Activated CD8-positive, alpha-beta memory T cell treated with anti-CD3 and anti-CD28 coated beads for 36 hours (primary cell): ENCODE data around the gene ASB10. TPM values are rescaled to one million over a fixed set of nuclear protein-coding genes. Genes with fewer than 3 reads are reported as not detected.

Experiments
- CTCF ChIA-PET: fragments of 350-600 bp; sonication (Branson Sonifier 250); formaldehyde crosslinking; loops from one replicate; lab custom pipeline; 2021; ENCODE audit warnings: antibody characterized with exemption; lab: Charles Lee
- POLR2A ChIA-PET: fragments of 350-600 bp; sonication (Branson Sonifier 250); formaldehyde crosslinking; loops from one replicate; lab custom pipeline; 2021; ENCODE audit warnings: antibody characterized with exemption; lab: Charles Lee
- total RNA-seq, 2 experiments: library from RNA; stranded (reverse); gene quantifications; one replicate each; pipeline ENCODE4 v1.2.3, GENCODE V29; 2021

ASB10 gene
- total RNA-seq, 2 experiments from 2014 or later = not detected

DNA sequence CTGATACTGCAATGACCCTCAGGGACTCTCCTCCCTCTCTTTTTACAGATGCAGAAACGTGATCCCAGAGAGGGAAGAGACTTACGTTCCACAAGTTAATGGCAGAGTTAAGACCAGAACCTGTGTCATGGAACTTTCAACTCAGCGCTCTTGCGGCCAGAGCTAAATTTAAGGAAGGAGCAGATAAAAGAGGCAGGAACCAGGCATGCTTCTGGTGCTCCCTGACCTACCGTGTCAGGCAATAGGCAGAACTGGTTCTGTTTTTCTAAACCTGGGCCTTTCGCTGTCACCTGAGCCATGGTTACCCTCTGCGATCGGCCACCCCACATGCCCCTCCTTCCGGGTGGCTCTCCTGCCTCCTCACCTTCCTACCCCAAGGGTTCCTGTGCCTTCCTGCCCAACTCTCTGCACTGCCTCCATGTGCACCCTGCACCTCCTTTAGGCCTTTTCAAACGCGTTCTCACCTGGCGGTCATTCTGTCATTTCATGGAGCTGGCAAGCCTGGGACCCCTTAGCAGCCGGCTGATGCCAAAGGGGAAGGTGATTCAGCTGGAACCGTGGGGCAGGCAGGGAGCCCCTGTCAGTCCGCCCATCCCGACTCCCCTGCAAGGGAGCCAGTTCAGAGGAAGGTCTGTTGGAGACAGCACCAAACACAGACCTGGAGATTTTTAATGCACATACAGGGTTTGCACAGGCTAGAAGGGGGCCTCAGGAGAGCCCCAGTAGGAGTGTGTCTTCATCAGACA lies 11.8 kb downstream of the ASB10 start:
- ChIA-PET POLR2A (no interaction called here), CTCF (interaction anchor here (0.6 to 1.2 kb wide), 2 partner anchors 51 to 293 kb away, joined by 3 read pairs; no protein-coding TSS in a partner anchor)

DNA sequence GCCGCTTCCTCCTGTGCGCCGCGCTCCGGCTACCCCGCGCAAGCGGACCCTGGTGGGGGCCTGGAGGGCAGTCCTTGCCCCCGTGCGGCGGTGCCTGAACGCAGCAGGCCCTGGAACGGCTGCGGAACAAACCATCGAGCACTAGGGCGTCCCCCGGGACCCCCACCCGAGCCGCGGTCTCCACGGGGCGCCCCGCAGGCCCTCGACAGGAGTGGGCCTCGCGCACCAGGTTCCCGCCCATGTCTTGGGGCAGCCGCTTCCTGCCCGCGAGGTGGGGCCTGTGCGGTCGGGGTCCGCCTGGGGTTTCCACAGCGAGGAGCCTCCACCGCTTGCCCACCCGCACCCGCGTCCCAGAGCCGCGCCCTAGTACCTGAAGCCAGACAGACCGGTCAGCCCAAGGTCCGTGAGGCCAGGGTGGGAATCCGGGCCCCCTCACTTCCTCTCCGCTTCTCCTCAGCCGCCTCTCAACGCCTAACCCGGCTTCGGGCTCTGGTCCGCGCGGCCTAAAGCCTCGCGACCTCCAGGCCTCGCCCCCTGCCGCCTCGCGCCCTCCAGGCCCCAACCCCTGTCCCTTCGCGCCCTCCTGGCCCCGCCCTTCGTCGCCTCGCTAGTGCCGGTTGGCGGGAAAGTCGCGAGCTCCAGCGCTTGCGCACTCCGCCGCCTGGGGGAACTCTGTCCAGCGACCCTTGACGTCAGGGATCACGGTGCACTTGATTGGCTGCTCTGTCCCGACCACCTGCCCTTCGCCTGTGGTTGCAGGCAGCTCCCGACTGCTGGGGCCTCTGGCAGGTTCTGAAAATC lies 12.6 kb downstream of the ASB10 start:
- POLR2A ChIA-PET = no interaction called here
- CTCF ChIA-PET = interaction anchor here (0.6 to 1.2 kb wide), 2 partner anchors 51 to 293 kb away, joined by 3 read pairs; no protein-coding TSS in a partner anchor

DNA sequence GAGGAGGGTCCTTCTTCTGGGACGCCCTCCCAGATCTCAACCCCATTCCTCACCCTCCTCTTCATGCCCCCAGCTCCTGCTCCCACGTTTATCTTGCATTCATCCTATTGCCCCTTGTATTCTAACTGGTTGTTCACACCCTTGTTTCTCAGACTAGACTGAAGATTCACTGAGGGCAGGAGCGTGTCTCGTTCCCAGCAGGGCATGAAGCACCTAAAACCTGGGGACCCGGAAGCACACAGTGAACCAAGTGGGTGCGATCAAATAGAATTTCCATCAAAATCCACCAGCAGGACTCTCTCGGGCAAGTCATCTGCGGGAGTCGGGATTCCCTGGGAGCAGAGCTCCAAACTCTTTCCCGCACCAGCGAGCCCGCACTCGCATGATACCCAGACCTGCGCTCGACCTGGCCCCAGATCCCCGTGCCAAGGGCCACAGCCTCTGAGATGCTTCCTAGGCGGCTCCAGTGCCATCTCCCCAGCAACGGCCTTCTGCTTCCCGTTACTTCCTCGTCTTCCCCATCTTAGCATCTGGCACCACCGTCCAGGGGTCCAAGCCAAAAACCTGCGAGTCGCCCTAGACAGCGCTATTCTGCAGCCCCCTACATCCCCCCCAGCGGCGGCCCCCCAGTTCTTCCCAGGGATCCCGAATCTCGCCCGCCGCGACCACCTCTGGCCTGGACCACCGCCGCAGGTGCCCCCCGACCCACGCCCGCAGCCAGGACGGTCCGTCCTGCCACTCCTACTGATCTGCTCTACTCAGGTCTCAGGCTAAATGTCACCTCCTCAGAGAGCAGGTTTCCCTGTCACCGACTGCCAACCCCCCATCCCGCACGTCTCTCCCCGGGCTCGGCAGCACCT lies 13.4 kb downstream of the ASB10 start:
- POLR2A ChIA-PET = no interaction called here
- CTCF ChIA-PET = interaction anchor here (0.7 kb wide), 1 partner anchor 56 kb away, joined by 3 read pairs; no protein-coding TSS in a partner anchor

DNA sequence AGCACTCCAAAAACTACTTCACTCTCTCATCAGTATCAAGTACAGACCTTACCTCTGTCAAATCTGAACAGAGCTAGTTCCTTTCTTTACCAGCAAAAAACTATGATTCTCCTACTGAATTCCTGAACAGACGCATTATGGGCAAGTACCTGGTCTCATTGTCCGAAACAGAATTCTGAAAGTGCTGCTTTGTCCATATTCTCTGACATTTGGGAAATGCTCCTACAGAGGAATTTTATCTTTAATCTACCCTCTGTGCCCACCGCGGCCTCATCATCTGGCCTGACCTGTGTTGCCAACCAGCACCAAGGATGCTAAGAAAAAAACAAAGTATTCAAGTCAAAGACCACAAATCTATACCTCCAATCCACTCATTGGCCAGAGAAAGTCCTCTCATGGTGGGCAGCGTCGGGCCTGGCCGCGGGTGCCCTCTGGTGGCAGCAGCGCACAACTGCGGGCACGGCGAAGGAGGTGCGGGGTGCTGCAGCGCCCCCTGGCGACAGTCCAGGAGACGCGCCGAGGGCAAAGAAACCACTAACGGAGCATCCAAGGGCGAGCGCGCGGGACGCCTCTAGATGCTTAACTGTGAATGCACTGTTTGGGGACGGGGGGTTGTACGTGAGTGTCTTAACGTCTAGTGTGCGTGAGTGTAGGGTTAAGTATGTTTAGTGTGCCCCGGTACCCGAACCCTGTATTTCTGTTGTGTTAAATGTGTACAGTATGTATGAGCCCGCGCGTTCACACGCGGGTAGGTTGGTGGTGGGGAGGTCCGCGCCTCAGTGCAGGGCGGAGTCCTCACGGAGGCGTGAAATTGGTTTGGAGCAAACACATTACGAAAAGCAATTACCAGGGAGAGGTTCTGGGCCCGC lies 14.5 kb downstream of the ASB10 start:
- CTCF ChIA-PET = interaction anchor here (0.8 to 1.1 kb wide), 4 partner anchors 44 to 52 kb away, joined by 3 to 7 read pairs (median 4); no protein-coding TSS in a partner anchor

DNA sequence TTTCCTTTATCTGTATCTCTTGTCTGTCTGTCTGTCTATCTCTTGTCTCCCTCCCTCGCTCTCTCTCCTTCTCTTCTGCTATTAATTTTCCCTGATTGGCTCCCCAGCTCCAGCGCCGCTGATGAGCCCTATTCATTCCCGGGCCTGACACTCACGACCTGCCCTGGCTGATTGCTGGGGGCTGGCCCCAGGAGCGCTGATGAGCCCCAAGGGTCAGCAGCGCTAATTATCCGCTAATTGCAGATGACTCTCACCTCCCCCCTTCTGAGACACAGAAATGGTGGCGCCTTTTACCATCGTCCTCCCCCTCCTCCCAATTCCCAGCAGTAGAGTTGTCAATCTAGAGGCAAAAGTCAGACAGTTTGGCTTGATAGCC lies 18.3 kb downstream of the ASB10 start:
- CTCF ChIA-PET = interaction anchor here (1.0 to 2.4 kb wide), 9 partner anchors 11 to 110 kb away, joined by 3 to 12 read pairs (median 4); partner anchors contain the start of gene ABCF2
- POLR2A ChIA-PET = no interaction called here

More for the DNA sequence above, 14.5 kb downstream of the ASB10 start:
- POLR2A ChIA-PET = no interaction called here

DNA sequence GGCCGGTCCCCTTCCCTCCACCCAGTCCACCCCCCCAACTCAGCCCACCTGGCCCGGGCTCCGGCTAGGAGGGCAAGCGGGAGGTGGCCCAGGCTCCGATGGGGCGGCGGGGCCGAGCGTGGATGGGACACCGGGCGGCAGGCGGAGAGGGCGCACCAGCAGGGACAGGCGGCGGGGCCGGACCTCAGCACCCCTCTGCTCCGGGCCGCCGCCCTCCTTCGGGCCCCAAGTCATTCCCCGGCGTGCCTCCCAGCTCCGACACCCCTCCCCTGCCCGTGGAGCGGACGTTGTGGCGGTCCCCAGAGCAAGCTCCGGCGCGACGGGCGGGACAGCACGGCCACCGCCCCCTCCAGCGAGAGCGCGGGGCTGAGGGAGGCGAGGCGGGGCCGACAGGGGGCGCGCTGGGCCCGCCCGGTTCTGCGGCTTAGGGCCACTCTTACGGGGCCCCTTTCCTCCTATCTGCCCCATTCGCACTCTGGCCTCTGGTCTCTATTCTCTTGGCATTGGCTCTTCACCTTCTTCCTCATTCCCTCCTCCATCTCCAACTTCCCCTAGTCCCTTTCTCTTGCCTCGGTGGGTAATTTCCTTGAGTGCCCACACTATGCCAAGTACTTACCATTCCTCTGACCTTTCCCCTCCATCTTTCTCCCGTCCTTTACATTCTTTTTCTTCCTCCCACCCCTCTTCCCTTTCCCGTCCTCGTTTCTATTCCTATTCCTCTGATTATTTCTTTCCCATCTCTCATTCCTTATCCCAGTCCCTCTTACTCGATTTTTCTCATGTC lies 18.9 kb downstream of the ASB10 start:
- ChIA-PET CTCF (interaction anchor here (0.6 to 2.4 kb wide), 13 partner anchors 11 to 132 kb away, joined by 3 to 6 read pairs (median 3); no protein-coding TSS in a partner anchor), POLR2A (no interaction called here)

DNA sequence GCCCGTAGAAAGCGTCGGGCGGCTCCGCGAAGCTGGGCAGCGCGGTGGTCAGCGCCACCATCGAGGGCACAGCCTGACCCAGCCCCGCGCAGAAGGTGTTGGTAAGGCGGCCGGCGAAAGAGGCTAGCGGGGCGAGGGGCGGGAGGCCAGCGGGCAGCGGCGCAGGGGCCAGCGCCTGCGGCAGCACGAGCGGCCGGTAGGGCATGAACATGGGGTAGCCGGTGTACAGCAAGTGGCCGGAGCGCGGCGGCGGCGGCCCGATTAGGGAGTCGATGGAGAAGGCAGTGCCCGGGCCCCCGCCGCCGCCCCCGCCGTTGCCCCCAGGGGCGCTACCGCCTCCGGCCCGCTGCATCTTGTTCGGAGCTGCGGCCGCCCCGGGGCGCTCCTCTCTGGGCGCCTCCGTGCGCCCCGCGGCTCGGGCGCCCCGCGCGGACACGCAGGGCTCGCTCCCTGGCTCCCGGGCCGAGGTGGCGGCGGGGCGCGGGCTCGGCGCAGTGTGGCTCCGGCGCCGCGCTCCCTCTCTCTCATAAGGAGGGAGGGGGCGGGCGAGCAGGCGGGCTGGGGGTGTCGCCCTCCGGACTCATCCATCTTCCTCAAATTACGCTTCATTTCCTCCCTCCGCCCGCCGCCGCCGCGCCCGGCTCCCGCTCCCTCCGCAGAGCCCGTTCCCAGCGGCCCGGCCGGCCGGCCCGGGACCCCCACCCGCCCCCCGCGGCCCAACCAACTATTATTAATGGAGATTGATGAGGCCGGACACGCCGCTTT lies 19.7 kb downstream of the ASB10 start, which contains the start of gene GBX1:
Gene GBX1 (minus strand): TSS at position 498 of the 765 bp plus-strand sequence. CDS start 146 bp downstream, at position 352.
- ChIA-PET POLR2A (no interaction called here), CTCF (interaction anchor here (0.6 to 4.8 kb wide), 13 partner anchors 10 to 133 kb away, joined by 3 to 20 read pairs (median 3); no protein-coding TSS in a partner anchor)

DNA sequence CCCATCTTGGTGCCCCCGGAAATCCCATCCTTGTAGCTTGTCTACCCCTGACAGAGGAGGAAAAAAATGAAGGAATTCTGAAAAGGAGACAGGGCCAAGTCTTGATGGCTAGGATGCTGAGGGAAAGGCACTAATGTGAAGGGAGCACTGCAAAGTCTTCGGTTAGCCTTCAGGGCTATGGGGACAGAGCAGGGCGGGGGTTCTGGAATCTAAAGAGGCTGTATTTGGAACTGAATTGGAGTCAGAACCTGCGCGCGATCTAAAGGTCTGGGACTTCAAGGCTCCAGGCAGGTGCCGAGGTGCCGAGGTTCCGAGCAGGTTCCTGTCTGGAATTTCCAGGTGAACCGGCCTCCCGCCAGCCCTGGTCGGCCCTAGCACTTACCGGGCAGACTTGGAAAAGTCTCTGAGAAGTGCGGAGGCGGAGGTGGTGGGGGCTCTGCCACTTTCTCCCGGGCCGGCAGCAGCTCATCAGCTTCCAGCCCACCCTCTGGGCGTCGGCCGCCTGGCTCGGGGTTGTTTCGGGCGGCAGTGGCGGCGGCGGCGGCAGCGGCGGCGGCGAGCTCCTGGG lies 20.3 kb downstream of the ASB10 start:
- POLR2A ChIA-PET = no interaction called here

DNA sequence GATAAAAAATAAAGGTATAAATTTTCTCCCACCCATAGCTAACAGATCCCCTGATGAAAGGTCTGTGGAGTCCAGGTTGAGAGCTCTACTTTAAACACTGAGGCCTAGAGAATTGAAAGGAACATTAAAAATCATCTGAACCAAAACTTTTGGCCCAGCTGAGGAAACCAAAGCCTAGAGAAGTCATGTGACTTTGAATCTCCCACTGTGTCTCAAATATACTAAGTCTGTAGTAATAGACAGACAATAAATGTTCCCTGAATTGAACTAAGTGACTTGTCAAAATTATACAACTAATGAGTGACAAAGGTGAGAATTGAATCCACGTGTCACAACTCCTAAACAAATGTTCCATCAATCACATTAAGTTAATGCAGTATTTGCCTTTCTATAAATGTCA lies 25.3 kb downstream of the ASB10 start:
- CTCF ChIA-PET = no interaction called here
- POLR2A ChIA-PET = no interaction called here

More for the DNA sequence above, 20.3 kb downstream of the ASB10 start:
- CTCF ChIA-PET = interaction anchor here (0.8 to 4.8 kb wide), 4 partner anchors 43 to 84 kb away, joined by 3 to 20 read pairs (median 4); no protein-coding TSS in a partner anchor

DNA sequence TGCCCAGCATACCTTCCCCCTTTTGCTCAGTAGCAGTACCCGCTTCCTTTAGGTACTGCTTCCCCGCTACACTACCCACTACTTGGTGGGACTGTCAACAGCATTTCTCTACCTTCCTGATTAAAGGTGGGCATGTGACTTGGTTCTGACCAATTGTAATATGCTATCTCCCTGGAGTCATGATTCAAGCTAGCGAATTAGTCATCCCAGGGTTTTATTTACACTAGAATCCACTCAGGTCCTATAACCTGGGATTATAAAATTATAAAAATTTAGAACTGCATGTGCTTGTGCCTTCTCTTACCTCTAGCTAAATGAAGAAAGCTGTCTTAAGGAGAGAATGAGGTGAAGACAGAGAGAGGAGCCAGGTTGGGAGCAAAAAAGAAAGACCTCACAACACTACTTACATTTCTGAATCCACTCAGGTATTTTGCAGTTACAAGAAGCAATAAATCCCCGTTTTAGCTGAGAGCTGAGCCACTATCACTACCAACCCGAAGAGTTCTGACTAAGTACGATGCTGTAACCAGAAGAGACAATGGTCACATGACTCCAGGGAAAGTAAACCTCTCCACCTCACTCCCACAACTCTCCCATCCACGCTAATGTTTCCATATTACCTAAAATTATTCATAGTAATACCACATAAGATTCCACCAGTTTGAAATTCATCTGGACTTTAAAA lies 29.3 kb downstream of the ASB10 start:
- ChIA-PET POLR2A (no interaction called here), CTCF (interaction anchor here (1.0 to 1.3 kb wide), 4 partner anchors 9 to 88 kb away, joined by 3 to 5 read pairs (median 4); no protein-coding TSS in a partner anchor)

DNA sequence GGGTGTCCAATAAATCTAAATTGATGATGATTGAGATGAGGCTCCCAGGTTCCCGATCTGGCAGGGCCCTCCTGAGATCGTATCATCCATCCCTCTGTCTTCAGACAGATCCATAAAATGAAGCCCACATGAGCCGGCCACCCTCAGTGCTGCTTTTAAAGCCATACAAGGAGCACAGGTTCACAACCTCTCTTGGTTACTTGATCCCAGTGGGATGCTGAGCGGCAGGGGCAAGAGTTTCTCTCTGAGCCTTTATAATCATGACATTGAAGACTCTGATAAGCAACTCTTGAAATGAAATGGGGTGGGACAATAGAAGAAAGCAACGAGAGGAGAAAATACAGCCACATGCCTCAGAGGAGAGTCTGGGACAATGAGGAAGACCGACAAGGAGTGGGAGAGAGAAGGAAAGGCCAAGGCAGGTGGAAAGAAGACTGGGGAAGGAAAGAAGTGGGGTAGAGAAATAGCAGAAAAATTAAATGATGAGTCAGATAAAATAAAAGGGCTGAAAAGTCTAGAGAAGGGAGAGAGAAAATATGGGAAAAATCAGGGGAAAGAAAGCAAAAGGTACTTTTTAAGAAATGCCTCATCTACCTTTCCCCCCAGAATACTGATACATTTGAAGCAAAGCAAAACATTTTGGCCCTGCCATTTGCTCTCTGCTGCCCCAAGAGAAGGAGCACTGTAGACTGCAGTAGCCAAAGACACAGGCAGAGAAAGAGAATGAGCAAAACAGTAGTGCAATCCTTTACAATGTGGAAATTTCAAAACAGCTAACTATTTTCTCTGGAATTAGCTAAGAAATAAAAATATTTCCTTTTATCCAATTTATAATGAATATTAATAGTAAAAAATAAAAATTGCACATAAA lies 34.2 kb downstream of the ASB10 start:
- POLR2A ChIA-PET = no interaction called here
- CTCF ChIA-PET = interaction anchor here (1.1 kb wide), 1 partner anchor 15 kb away, joined by 3 read pairs; no protein-coding TSS in a partner anchor

DNA sequence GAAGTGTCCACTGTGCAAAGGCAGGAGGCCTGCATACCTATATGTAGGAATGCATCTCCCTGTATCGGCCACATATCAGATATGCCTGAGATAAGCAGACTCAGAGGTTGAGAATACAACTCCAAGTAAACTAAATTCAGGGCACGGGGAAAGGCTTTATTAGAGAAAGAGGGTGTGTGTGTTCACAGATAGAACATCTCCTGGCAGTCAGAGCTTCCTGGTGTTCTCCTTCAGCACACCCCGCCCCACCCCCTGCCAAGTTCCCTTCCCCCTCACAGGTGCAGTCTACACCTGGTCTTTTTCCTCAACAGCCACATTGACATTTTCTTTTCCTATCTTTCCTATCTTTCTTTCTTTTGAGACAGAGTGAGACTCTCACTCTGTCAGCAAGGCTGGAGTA lies 36.7 kb downstream of the ASB10 start:
- ChIA-PET POLR2A (interaction anchor here (0.6 kb wide), 1 partner anchor 16 kb away, joined by 4 read pairs; no protein-coding TSS in a partner anchor), CTCF (no interaction called here)

DNA sequence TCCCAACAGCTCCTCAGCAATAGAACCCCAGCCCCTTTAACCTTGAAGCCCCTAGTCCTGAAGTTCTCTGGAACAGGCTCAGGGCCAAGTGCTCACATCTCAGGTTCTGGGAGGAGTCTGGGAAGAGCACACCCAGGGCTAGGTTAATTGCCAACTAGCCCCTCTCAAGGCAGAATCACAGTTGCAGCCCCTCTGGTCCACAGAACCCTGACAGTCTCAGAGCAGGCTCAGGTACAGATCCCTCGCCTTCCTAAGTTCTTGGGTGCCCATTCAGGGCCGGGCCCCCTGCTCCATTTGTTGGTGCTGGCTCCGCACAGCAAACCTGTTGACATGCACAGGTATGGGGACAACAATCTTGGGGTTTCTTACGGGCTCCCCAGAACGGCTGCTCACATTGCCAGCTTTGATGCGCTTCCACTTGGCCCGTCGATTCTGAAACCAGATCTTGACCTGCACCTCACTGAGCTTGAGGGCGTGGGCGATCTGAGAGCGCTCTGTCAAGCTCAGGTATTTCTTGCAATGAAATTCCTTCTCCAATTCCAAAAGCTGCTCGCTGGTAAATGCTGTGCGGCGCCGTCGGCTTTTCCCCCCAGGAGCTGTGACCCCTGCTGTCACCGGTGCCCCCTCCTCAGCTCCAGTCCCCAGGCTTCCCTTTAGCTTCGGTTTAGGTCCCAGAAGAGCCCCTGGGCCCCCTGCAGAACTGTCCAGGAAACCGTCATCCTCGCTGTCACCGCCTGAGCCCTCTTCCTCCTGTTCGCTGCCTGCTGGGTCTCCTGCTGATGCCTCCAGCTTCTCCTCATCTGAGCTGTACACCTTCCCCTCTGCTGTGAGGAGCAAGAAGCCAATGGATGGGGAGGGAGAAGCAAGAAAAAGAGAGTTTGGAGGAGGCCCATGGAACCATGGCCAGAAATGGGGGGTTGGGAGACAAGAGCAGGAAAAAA lies 38.5 kb downstream of the ASB10 start:
- ChIA-PET POLR2A (no interaction called here), CTCF (interaction anchor here (0.9 to 1.0 kb wide), 2 partner anchors 9 to 19 kb away, joined by 3 to 5 read pairs; no protein-coding TSS in a partner anchor)
